ENCODE measurements around the gene RBPJ. TPM values are rescaled to one million over a fixed set of nuclear protein-coding genes. Genes with fewer than 3 reads are reported as not detected.

Gene RBPJ
- total RNA-seq, 1 donor from 2014 or later: 83.5 TPM

- Mint-ChIP-seq H3K9me3 (no peaks in the 10 kb centered on the region), H3K27me3 (ENCODE audit: low read depth) (peaks cover 24% of the 10 kb centered on the region), H3K4me1 (no peaks in the 10 kb centered on the region), H3K27ac (no peak overlapping the region), H3K36me3 (no peaks in the 10 kb centered on the region), H3K4me3 (no peak overlapping the region)
- DNase-seq (ENCODE audit: low spot score in 2 of 2, unreplicated experiment in 2 of 2): no peak
- TF ChIP-seq CTCF (IDR thresholded peaks at IDR 0.05; ENCODE audit: unreplicated experiment): no peak
Observed at GRCh38 chr4:26471890-26472289, 151.1 kb downstream of the RBPJ start.

DNA sequence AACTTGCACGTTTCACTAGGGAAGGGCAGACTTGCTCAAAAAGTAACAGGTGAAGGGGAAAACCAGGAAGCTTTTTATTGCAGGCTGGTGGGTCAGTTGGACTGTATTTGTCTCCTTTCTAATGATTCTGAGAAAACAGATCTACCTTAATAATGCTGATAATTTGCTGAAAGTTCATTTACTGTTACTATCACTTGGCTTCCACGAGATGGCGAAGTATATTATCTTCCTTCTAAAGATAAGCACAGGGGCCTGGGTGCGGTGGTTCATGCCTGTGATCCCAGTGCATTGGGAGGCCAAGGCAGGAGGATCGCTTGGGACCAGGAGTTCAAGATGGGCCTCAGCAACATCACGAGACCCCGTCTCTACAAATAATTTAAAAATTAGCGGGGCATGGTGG is 153.1 kb downstream of the RBPJ start:
- no peak for DNase-seq (ENCODE audit: low spot score in 2 of 2, unreplicated experiment in 2 of 2)
- TF ChIP-seq CTCF (IDR thresholded peaks at IDR 0.05; ENCODE audit: unreplicated experiment): no peak
- H3K27me3 Mint-ChIP-seq (ENCODE audit: low read depth): peaks cover 23% of the 10 kb centered on the region
- H3K9me3 Mint-ChIP-seq: no peaks in the 10 kb centered on the region
- no peaks in the 10 kb centered on the region for H3K36me3 Mint-ChIP-seq
- H3K4me3 Mint-ChIP-seq: no peak overlapping the region
- H3K4me1 Mint-ChIP-seq: no peaks in the 10 kb centered on the region
- H3K27ac Mint-ChIP-seq: no peak overlapping the region

GRCh38 chr4:26474551-26474950 is 153.7 kb downstream of the RBPJ start:
- DNase-seq (ENCODE audit: low spot score in 2 of 2, unreplicated experiment in 2 of 2): no peak
- no peak overlapping the region for H3K27ac Mint-ChIP-seq
- H3K36me3 Mint-ChIP-seq: no peaks in the 10 kb centered on the region
- H3K27me3 Mint-ChIP-seq (ENCODE audit: low read depth): peaks cover 23% of the 10 kb centered on the region
- H3K9me3 Mint-ChIP-seq: no peaks in the 10 kb centered on the region
- no peak for TF ChIP-seq CTCF (IDR thresholded peaks at IDR 0.05; ENCODE audit: unreplicated experiment)
- H3K4me1 Mint-ChIP-seq: no peaks in the 10 kb centered on the region
- no peak overlapping the region for H3K4me3 Mint-ChIP-seq

GRCh38 chr4:26475716-26476115 is 154.9 kb downstream of the RBPJ start:
- TF ChIP-seq CTCF (IDR thresholded peaks at IDR 0.05; ENCODE audit: unreplicated experiment): no peak
- H3K27me3 Mint-ChIP-seq (ENCODE audit: low read depth): peaks cover 20% of the 10 kb centered on the region
- no peak for DNase-seq (ENCODE audit: low spot score in 2 of 2, unreplicated experiment in 2 of 2)
- no peaks in the 10 kb centered on the region for H3K36me3 Mint-ChIP-seq
- no peaks in the 10 kb centered on the region for H3K9me3 Mint-ChIP-seq
- H3K4me3 Mint-ChIP-seq: no peak overlapping the region
- H3K27ac Mint-ChIP-seq: no peak overlapping the region
- no peaks in the 10 kb centered on the region for H3K4me1 Mint-ChIP-seq

DNA sequence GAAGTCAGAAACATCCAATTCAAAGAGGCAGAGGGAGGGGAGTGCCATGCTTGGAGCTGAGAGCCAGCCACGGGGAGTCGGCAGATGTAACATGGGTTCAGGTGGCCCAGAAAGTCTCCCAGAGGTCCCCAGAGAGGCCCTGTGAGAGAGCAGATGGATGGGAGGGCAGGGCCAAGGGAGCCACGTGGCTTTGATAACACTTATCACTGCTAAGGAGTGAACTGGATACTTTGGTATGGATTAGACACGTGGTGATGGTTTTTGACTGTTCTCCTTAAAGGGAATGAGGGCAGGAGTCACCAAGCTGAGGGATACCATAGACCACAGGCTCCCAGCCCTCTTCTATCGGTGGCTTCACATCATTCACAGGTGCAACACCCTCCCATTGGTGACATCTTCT is 155.7 kb downstream of the RBPJ start:
- no peaks in the 10 kb centered on the region for H3K9me3 Mint-ChIP-seq
- TF ChIP-seq CTCF (IDR thresholded peaks at IDR 0.05; ENCODE audit: unreplicated experiment): no peak
- no peak overlapping the region for H3K27ac Mint-ChIP-seq
- H3K4me3 Mint-ChIP-seq: no peak overlapping the region
- no peaks in the 10 kb centered on the region for H3K36me3 Mint-ChIP-seq
- no peaks in the 10 kb centered on the region for H3K4me1 Mint-ChIP-seq
- DNase-seq (ENCODE audit: low spot score in 2 of 2, unreplicated experiment in 2 of 2): no peak
- peaks cover 24% of the 10 kb centered on the region for H3K27me3 Mint-ChIP-seq (ENCODE audit: low read depth)

DNA sequence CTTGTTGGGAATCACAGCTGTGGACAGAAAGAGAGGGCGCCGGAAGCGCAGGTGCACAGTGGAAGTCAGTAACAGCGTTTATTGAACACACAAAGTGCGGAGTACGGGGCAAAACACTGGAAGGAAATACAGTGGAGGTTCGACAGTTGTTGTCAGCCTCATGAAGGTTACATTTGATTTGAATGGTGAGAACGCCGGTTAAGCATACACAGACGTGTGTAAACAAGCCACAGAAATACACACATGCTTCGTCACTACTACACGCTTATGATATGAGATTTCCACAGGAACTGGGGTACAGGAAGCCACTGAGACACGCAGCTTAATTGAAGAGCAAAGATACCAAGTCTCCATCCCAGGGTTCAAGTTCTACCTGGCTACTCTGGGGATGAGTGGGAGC is 157.5 kb downstream of the RBPJ start:
- H3K27me3 Mint-ChIP-seq (ENCODE audit: low read depth): peaks cover 28% of the 10 kb centered on the region
- no peaks in the 10 kb centered on the region for H3K36me3 Mint-ChIP-seq
- no peak for DNase-seq (ENCODE audit: low spot score in 2 of 2, unreplicated experiment in 2 of 2)
- TF ChIP-seq CTCF (IDR thresholded peaks at IDR 0.05; ENCODE audit: unreplicated experiment): no peak
- H3K9me3 Mint-ChIP-seq: no peaks in the 10 kb centered on the region
- no peak overlapping the region for H3K27ac Mint-ChIP-seq
- H3K4me1 Mint-ChIP-seq: no peaks in the 10 kb centered on the region
- H3K4me3 Mint-ChIP-seq: no peak overlapping the region

Data from mesothelial cell of epicardium (in vitro differentiated cells).